NCI-H2171 treated with DMSO at 0.1 percent for 48 hours (cell line): ENCODE measurements around the gene ITGB4.
"Not testable (repeated sequence)": the region's sequence is repeated elsewhere in the genome, so short reads cannot be mapped to it uniquely, and the experiment has no call there.

Experiments
- DNase-seq: peaks from one replicate; lab custom pipeline; 2025; lab: John Stamatoyannopoulos, UW

Gene ITGB4

DNA sequence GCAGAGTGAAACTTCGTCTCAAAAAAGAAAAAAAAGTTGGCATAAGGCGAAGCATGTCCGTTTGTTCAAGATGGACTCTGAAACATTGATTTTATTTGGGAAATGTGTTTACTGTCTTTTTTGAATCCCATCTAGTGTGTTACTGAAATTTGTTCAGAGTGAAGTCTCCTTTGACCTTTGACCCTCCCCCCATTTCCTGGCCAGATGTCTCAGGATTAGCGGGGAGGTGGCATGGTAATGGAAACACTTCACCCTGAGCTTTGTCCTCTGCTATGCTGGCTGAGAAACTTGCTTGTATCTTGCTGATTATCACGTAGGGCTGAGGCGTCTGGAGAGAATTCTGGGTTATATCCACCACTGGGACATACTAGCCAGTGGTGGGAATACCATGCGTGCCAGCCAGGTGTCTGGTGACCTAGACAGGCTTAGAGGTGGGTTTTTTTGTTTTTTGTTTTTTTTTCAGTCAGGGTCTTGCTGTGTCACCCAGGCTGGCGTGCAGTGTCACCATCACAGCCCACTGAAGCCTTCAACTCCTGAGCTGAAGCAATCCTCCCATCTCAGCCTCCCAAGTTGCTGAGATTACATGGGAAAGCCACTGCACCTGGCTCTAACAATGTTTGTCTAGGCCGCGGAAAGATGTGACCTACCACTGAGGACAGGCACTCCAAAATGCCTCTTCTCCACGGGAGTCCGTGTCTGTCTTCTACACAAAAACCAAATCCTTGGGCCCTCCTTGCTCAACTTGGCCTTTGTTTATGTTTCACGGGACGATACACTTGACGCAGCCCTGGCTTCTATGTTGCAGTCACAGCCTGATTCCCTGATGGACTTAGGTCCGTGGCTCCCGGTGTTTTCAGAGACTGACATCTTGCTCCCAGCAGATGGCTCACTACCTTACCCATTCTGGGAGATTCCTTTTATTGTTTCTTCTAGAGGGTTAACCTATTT is 50.3 kb downstream of the ITGB4 start:
- DNase-seq = no peak

DNA sequence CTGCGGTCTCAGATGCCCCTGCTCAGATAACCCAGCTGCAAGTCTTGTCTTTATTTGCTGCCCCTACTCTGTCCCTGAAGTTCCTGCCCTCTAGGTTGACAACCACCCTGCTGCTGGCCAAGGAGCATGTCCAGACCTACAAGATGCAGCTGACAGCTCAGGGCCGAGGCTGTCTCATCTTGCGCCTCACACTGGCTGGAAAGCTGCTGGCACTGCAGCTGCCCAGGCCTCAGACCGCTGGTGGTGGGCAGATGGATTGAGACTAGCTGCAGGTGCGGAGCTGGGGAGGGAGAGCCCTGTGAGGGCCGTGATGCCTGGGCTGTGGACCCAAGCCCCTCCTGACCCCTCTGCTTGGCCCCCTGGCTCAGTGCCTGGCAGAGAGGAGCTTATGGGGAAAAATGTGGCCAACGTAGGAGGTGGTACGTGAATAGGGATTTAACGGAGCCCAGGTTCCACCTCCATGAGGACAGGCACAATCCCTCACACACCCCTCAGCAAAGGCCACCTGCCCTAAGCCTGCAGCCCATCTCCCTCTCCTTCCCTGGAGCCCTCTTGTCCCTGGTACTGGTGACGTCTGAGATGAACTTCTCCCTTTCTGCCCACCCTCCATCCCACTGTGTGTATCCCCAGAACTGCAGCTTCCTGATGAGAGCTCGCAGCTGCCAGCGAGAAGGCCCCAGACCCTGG is 52.0 kb downstream of the ITGB4 start:
- DNase-seq = no peak

DNA sequence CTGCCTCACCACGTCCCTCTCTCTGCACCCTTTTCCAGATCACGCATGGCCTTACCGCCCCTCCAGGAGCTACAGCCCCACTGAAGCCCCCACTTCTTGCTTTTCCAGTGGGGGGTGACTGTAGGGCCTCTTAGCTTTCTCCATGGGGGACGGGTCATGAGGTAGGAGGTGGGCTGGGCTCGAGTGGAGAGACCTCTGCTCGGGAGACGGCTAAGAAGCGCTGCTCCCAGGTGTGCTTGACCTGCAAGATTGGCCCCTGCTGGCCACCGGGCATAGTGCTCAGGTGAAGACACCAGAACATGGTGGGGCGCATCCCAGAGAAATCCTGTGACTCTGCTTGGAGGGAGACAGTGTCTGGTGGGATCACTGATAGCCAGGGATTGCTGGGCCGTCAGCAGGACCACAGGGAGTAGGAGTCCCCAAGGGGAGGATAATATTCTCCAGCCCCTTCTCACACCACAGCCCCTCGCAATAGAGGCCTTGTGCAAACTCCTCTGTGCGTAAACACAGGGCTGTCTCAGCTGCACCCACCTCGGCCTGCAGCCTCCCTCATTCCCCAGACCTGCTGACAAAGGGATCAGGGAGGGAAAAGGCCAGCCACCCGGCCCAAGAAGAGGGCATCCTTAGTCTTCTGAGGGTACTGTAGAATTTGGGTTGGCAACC is 52.7 kb downstream of the ITGB4 start:
- no peak for DNase-seq

DNA sequence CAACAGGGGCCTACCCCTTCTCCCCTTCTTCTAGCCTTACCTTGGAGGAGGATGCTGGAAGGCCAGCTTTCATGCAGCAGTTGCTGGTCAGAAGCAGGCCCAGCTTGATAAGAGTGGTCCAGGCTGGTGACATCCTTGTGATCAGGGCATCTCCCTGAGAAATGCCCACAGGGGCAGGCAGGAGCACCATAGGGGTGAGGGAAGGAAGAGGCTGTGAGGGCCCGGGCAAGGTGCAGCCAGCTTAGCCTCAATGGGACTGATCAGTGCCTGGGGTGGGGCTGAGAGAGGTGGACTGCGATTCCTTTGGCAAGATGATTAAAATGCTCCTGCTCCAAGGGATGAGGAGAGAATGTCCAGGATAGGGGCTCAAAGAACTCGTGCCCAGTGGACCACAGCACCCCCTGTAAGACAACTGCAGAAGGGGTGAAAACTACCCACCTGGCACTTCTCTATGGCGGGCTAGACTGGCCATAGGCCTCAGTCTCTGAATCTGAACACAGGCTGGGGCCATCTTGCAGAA is 53.3 kb downstream of the ITGB4 start:
- DNase-seq = no peak

GRCh38 chr17:75774991-75775668 is 53.9 kb downstream of the ITGB4 start:
- peak; percentile 29 for DNase-seq

GRCh38 chr17:75776386-75777295 is 55.4 kb downstream of the ITGB4 start:
- peak; percentile 47 for DNase-seq

DNA sequence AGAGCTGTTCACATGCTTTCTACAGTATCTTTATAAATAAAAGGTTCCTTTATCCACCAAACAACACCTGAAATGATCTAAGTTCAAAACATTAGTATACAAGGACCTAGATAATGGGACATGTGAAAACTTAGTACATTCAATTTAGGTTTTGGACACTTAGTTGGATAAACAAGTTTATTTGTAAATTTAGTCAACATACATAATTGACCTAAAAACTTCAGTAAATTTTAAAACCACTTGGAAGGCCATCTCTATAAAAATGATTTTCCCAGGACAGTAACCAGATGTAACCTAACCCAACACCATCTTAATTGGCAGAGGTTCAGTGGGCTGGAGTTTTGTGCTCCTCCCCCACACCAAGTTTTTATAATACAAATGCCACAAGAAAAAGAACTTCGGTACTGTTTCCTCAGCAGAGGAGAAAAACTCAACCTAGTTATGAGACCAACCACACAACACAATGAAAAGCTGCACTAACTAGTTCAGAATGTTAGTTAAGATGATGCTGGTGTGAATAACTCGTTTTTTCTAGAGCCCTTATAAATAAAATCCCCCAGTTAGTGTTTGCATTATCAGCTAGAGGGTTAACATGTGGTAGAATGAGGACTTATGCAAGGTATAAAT is 56.1 kb downstream of the ITGB4 start:
- DNase-seq = no peak

DNA sequence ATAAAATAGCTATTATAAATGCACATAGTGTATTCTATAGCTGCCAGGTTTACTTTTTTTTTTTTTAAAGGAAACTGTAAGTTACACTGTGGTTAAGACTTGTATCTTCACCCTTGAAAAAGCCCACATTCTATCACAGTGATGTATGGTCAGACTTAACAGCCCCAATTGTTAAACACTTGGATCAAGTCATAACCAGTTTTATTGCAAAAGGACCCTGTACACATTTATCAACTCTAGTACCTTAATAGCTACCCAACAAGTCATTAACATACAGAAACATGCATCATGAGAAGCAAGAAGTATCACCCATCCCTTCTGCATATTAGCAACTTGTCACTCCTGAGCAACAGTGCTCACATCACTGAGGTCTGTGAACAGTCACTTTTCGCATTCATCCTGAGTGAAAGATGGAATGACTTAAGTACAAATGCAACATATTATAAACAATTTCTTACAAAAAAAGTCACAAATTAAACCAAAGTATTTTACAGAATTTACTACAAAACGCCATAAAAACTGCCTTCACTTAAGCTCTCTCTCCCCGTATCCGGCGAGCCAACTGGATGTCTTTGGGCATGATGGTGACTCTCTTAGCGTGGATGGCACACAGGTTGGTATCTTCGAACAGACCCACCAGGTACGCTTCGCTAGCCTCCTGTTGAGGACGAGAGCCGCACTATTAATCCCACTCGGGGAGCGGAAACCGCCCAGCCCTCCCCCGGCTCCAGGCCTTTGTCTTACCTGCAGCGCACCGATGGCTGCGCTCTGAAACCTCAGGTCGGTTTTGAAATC is 57.0 kb downstream of the ITGB4 start:
- not testable (repeated sequence) for DNase-seq

DNA sequence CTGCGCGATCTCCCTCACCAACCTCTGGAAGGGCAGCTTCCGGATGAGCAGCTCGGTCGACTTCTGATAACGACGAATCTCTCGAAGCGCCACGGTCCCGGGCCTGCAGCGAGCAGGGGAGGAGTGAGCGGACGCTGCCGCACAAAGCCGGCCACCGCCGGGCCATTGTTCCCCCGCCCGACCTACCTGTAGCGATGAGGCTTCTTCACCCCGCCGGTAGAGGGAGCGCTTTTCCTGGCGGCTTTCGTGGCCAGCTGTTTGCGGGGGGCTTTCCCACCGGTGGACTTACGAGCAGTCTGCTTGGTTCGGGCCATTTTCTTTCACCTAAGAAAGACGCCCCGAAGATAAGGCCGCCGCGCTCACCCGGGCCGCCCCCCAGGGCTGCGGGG is 57.6 kb downstream of the ITGB4 start:
- peak; percentile 73 for DNase-seq

GRCh38 chr17:75779250-75779986 is 58.2 kb downstream of the ITGB4 start:
- DNase-seq = peak; percentile 100

- DNase-seq = no peak
Measured at GRCh38 chr17:75779987-75780889, 59.0 kb downstream of the ITGB4 start.

GRCh38 chr17:75783069-75783783 is 62.0 kb downstream of the ITGB4 start:
- DNase-seq = peak; percentile 59

DNA sequence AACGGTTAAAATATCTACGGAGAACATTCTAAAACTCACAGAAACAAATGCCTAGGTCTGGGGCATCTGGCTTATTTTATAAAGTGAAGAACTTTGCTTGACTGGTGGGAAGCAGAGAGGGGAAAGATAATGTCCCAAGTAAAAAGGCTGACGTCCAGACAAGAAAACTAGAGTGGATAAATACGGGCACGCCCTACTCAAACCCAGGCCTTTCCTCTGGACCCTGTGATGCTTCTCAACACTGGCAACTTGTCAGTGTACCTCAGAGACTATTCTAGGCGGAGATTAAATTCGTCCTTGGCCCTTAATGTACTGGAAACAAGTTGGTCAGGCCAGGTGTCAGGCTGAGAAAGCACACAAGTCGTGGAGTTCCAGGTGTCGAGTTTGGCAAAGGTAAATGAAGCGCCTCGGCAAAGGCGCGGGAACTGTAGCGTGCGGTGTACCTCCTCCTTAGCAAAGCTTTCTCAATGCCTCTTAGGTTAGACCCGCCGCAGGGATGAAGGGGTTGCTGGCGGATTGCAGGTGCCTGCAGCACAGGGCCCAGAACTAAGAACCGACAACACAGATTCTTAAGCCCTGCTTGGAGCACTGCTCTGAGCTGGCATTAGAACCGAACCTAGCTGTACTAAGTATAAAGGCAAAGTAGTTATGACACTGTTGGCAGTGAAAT is 62.7 kb downstream of the ITGB4 start:
- no peak for DNase-seq

DNA sequence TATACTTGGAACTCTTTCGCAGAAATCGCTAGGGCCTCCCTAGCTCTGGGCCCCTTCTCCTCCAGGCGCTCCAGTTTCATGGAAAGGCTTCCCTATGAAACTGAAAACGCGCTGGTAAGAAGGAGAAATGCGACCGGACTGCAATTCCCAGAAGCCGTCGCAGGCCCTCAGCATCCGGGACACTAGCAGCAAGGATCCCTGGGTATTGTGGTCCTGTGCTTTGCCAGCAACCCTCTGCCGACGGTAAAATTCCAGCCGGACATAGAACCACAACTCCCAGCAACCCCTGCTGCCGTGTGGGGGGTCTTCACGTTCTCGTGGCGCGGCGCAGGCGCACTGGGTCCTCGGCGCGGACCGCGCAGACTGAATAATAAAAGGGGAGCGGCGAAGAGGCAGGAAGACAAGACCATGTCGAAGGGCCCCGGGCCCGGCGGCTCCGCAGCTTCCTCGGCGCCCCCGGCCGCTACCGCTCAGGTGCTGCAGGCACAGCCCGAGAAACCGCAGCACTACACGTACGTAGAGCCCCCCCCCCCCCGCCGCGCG is 63.3 kb downstream of the ITGB4 start, which contains the start of gene UNK:
Gene UNK (plus strand): TSS at position 334 of the 543 bp plus-strand sequence. CDS start 75 bp downstream, at position 409.
- peak; percentile 98 for DNase-seq

DNA sequence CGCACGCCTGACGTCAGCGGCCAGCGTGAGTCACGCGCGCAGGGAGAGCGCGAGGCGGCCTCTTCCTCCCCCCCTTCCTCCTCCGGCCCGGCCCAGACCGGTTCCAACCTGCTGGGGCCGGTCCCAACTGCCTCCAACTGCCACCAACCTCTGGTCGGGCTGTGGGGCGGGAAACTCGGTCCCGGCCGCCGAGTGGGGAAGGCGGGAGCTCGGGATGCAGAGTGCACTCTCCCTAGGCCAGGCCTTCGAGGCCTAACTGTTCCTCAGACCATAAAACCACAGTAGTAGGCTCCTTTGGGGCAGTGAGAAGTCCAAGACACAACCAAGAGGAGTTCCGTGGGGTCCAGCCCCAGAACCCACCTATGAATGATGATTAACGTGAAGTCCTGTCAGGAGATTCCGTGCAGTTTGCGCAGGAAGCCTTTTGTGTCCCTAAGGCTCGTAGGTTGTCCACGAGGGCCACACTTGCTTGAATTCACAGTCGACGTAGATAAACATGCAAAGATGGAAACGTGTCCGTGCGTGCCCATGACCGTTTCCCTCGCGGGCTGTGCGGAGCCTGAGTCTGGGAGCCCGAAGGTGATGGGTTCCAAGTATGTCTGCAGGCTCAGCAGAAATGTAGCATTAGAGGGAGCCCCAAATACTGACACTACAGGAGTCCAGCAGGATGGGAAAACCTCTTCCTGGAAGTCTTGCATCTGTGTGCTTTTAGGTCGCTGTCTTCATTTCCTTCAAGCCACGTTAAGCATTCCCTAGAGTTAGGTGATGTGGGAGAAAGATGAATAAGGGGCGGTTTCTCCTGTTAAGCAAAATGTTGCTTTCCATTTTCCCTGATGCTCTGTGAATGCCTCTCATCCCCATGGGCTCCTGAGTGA is 64.0 kb downstream of the ITGB4 start:
- peak; percentile 89 for DNase-seq
